Activated T-cell treated with anti-CD3 and anti-CD28 coated beads, Interleukin-2, amount 50 U/mL, for 1 hour (primary cell): ENCODE measurements around the gene TANGO6.
"Not testable (repeated sequence)": the region's sequence is repeated elsewhere in the genome, so short reads cannot be mapped to it uniquely, and the experiment has no call there.

ENCODE experiments used
- DNase-seq: peaks from one replicate; pipeline ENCODE4 v3.0.0-alpha.2; 2020

The TANGO6 gene

GRCh38 chr16:68843482-68844210 is at the start of gene TANGO6:
Gene TANGO6 (plus strand): TSS chr16:68843531. CDS start chr16:68843618, 87 bp downstream.
- peak; percentile 96 for DNase-seq

DNA sequence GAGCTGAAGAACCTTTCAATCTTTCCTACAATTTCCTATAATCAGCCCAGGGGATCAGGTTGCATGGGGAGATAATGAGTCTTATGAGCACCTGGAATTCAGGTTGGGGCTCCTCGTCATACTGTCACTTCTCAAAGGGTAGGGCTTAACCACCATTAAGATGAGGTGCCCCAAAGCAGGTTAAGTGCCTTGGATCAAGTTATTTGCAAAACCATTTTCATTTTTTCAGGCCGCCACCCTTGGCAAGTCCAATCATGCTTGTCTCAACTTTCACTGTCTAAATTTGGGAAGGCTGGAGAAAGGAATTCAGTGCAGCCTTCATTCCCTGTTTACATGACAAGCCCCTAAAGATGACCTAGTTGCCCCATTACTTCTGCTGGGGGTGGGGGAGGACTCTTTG is 44.9 kb upstream of the TANGO6 start:
- no peak for DNase-seq

- peak; percentile 28 for DNase-seq
These were observed 43.0 kb upstream of the TANGO6 start for GRCh38 chr16:68800257-68800875.

- DNase-seq = no peak
These were observed 41.1 kb upstream of the TANGO6 start for GRCh38 chr16:68802190-68802589.

DNA sequence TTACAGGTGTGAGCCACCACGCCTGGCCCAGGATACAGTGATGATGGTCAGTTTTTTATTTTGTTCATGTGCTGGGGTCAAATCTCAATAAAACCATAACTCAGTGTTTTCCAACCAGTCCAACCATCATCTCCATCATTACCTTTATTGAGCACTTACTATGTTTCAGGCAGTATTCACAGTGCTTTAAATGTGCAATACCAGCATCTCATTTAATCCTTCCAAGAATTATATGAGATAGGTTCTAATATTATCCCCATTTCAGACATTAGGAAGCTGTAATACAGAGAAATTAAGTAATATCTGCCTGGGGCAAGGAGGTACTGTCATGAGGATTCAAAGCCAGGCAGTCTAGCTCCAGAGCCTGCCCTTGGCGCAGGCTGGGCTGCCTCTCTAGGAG is 36.9 kb upstream of the TANGO6 start:
- DNase-seq = no peak

DNA sequence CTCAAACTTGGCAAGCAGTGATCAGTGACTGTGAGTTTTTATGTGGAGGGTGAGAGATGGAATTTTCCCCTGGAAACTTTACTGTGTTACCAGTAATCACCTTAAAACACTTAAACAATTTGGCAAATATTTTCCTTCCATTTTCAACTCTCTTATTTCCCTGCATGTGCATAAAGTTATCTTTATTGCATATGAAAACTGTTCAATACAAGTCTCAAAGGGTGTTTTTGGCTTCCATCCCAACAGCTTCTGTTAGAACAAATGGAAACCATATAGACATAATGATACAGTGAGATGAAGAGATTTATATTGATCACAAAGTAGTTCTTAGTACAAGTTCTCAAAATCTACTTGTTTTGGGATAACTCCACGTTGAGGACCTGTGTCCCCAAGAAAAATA is 36.4 kb upstream of the TANGO6 start:
- no peak for DNase-seq

DNA sequence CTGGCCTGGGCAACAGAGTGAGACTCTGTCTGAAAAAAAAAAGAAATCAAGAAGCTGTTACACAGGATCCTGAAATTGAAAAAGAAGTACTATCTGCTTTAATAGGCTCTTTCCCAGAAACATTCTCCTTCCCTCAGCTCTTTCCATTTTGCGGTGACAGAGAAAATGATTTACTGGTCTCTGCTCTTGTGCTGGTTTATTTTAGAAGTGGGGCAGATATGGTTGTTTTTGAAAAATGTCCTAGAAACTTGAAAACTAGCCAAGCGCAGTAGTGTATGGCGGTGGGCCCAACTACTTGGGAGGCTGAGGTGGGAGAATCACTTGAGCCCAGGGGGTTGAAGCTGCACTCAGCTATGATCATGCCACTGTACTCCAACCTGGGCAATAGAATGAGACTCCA is 28.8 kb upstream of the TANGO6 start:
- DNase-seq = no peak

DNA sequence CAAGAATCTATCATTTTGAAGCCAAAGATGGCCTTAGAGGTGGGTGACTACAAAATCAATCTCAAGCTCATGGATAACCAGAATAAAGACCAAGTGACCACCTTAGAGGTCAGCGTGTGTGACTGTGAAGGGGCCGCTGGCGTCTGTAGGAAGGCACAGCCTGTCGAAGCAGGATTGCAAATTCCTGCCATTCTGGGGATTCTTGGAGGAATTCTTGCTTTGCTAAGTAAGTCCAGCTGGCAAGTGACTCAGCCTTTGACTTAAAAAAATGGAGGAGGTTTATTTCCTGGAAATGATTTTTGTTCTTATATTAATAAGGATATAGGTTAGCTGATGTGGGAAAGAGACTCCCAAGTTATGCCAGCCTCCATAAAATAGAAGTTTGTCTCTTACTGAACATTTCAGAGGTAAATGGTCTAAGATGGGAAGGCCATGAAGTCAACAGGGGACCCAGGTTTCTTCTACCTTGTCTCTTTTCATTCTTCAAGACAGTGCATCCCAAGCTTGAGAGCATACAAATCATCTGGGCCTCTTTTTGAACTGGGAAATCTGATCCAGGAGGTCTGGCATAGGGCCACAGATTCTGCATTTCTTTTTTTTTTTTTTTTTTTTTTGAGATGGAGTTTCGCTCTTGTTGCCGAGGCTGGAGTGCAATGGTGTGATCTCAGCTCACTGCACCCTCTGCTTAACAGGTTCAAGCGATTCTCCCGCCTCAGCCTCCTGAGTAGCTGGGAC is 19.8 kb upstream of the TANGO6 start:
- DNase-seq = no peak

DNA sequence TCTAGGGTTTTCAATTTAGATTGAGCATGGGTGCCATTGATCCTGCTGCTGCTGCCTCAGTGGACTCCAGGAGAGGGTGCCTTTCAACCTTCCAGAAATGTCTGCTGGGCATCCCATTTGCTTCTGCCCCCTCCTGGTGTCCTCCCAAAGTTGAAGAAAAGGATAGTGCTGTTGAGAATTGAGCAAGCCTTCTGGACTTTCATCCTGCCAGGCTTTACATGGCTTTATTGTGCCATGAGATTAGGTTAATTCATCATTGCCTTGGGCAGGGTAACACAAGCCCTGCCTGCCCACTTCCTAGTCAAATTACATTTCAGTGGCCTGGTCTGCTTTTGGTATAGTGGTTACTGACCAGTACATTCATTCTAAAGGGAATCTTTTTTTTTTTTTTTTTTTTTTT is 17.9 kb upstream of the TANGO6 start:
- DNase-seq = no peak

- no peak for DNase-seq
These were observed 16.7 kb upstream of the TANGO6 start for GRCh38 chr16:68826652-68827051.

- DNase-seq = no peak
These were observed 10.1 kb upstream of the TANGO6 start for GRCh38 chr16:68833251-68833650.

- no peak for DNase-seq
These were observed 8.8 kb upstream of the TANGO6 start for GRCh38 chr16:68834550-68834949.

DNA sequence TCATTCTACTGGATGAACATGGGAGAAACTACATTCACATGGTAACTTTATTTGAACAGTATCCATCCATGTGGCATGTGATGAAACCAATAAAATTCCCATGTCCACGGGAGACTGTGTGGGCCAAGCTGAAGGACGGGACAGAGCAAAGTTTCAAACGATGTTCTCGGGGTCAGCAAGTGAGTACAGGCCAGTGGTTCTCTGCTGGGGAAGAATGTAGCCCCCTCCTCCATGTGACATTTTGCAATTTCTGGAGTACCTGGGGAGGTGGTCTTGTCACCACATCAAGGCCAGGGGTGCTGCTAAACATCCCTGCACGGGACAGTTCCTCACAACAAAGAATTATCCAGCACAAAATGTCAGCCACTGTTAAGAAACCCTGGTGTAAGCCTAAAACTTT is 7.4 kb upstream of the TANGO6 start:
- DNase-seq = no peak

DNA sequence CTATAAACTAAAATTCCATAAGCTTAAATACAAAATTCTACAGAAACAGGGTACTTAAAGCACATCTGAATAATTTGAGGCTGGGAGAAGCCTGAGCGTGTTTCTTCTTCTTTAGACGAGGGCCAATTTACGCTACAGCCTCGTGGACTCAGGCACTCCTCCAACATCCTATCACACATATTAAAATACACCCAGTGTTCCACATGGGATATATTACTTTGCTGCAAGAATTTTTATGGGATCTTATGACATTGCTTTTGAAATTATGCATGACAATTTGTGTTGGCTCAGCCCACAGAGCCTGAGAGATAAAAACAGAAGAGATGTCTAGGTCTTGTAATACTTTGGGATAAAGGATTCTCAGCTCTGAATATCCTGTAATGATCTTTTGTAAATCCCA is 3.5 kb upstream of the TANGO6 start:
- no peak for DNase-seq

DNA sequence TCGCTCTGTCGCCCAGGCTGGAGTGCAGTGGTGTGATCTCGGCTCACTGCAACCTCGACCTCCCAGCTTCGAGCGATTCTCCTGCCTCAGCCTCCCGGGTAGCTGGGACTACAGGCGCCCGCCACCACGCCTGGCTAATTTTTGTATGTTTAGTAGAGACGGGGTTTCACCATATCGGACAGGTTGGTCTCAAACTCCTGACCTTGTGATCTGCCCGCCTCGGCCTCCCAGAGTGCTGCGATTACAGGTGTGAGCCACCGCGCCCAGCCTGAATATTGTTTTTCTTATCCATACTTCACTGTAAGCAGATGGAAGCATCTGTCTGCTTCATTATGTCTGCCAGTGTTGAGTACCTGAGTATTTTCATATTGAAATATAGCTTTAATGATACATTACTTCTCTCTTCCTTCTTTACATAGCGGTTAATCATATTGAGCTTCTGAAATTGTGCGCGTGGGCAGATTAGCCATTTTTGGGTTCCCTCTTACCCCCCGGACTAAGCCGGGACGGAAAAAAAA is 308 bp upstream of the TANGO6 start:
- DNase-seq = not testable (repeated sequence)

DNA sequence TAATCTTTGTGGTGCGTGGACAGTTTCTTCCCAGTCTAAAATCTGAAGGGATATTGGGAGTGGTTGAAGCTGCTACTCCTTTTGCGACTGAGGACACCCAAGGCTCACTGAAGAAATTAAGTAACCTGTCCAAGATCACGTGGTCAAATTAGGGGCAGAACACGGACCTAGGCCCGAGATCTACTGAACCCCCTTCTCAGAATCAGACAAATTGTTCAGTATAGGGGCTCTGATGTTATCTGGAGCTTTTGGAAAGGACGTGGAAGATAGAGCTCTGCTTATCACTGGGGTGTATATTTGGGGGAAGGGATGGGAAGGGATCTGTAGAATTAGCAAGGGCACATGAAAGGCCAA is 857 bp downstream of the TANGO6 start:
- DNase-seq = no peak

- no peak for DNase-seq
These were observed 5.5 kb downstream of the TANGO6 start for GRCh38 chr16:68848786-68849185.

DNA sequence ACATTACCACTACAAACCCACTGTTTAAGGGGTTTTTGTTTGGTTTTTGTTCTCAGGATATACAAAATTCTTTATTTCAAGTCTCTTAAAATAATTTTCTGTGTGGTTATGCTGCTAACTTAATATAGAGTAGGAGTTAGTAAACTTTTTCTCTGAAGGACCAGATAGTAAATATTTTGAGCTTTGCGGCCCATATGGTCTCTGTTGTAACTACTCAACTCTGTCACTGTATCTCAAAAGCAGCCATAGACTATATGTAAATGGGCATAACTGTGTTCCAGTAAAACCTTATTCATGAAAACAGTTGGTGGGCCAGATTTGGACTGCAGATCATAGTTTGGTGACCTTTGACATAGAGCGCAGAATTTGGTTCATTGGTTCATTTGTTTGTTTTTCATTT is 7.2 kb downstream of the TANGO6 start:
- no peak for DNase-seq

DNA sequence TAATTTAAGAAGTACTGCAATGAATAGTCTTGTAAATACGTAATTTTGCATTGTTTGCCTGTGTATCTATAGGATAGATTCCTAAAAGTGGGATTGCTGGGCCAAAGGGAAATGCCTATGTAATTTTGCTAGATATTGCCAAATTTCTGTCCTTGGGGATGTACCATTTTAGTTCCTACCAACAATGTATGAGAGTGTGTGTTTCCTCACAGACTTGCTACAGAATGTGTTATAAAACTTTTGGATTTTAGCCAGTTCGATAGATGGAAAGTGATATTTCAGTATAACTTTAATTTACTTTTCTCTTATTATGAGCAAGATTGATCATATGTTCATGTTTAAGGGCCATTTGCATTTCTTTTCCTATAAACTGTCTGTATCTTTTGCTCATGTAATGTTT is 8.3 kb downstream of the TANGO6 start:
- DNase-seq = no peak

DNA sequence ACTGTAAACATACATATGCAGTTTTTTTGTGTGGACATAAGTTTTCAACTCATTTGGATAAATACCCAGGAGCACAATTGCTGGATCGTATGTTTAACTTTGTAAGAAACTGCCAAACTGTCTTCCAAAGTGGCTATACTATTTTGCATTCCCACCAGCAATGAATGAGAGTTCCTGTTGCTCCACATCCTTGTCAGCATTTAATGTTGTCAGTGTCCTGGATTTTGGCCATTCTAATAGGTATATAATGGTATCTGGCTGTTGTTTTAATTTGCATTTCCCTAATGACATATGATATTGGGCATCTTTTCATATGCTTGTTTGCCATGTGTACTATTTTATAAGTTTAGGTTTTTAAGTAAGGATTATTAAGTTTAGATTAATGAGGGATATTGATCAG is 14.1 kb downstream of the TANGO6 start:
- DNase-seq = no peak

GRCh38 chr16:68859828-68860227 is 16.5 kb downstream of the TANGO6 start:
- no peak for DNase-seq

DNA sequence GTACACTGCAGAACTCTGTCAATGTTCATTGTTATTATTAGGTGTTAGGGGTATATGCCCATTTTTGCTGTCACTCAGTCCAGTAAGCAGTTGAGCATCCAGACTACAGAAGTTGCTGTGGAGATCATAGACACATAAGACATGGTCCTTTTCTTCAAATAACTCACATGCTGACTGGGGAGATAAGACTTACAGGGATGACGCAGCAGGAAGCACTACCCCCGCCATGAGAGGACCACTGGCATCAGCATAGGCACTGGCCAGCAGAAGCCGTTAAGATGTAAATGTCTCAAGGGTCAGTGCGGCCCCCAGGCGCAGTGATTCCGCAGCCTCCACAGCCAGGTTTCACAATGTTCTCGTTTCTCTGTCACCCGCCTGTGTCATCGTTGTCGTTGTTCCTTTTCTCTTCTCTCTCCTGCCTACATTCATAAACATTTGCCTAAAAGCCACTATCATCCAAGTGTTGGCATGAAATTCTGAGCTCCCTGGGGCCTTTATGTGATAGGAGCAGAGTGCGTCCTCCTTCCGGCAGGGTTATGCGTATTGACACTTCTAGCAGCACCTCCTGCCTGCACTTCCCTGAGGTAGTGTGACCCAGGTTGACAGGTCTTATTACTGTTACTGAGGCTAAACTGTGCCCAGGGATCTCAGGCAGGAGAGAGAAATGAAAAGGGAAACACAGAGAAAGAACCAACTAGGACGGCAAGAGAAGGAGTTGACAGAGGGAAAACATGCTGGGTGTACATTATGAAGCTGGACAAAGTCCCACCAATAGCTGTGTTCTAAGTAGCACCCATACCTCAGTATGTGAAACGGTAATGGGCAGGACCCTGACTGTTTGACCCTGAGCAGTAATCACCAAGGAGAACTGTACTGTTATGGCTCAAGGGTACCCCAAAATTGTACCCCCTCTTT is 17.9 kb downstream of the TANGO6 start:
- no peak for DNase-seq

GRCh38 chr16:68866933-68867332 is 23.6 kb downstream of the TANGO6 start:
- no peak for DNase-seq
